ENCODE data around the gene PREX1. TPM values are rescaled to one million over a fixed set of nuclear protein-coding genes. Genes with fewer than 3 reads are reported as not detected.

PREX1 gene
- total and polyA plus RNA-seq, 4 donors = 29.5 to 121 (median 69.3) TPM

- peaks cover 0 to 22% (median 0%) of the 10 kb centered on the region in 4 donors for H3K36me3 ChIP-seq (ENCODE audit: control insufficient read depth in 4 of 4, insufficient read depth in 4 of 4, low read length in 4 of 4)
- ATAC-seq (ENCODE audit: insufficient read depth, low FRiP score) (peak; percentile 79), DNase-seq (peak; percentile 85 to 92 (median 90))
- H3K27ac ChIP-seq (ENCODE audit: low read depth in 1 of 2, low read length in 1 of 2) = peak overlapping the region in 1 of 2 donors; percentile 9
- no peak overlapping the region for H3K4me3 ChIP-seq
- H3K9me3 ChIP-seq (ENCODE audit: control insufficient read depth in 4 of 4, insufficient read depth in 3 of 4, low read length in 3 of 4) = no peaks in the 10 kb centered on the region
- WGBS, 2 donors = 54 to 76% methylated on average over 8 of the region's 8 CpGs
- TF ChIP-seq CTCF (IDR thresholded peaks at IDR 0.05; ENCODE audit: control extremely low read depth, extremely low read depth) = no peak
- peaks cover 0 to 12% (median 9%) of the 10 kb centered on the region in 5 donors for H3K4me1 ChIP-seq (ENCODE audit: control insufficient read depth in 5 of 5, insufficient read depth in 5 of 5, low read length in 5 of 5)
- no peaks in the 10 kb centered on the region for H3K27me3 ChIP-seq (ENCODE audit: control insufficient read depth in 3 of 3, insufficient read depth in 3 of 3, low read length in 2 of 3)
- no peak overlapping the region for H3K9ac ChIP-seq (ENCODE audit: insufficient read depth in 1 of 2, low read length in 2 of 2)
Measured at GRCh38 chr20:48697845-48698491, 129.8 kb downstream of the PREX1 start.

GRCh38 chr20:48696671-48697070 lies 131.1 kb downstream of the PREX1 start:
- H3K4me1 ChIP-seq (ENCODE audit: control insufficient read depth in 5 of 5, insufficient read depth in 5 of 5, low read length in 5 of 5) = peaks cover 0 to 13% (median 11%) of the 10 kb centered on the region in 5 donors
- TF ChIP-seq CTCF (IDR thresholded peaks at IDR 0.05; ENCODE audit: control extremely low read depth, extremely low read depth) = no peak
- ATAC-seq (ENCODE audit: insufficient read depth, low FRiP score) = no peak
- H3K27me3 ChIP-seq (ENCODE audit: control insufficient read depth in 3 of 3, insufficient read depth in 3 of 3, low read length in 2 of 3) = no peaks in the 10 kb centered on the region
- no peak overlapping the region for H3K9ac ChIP-seq (ENCODE audit: insufficient read depth in 1 of 2, low read length in 2 of 2)
- peaks cover 0 to 21% (median 0%) of the 10 kb centered on the region in 4 donors for H3K36me3 ChIP-seq (ENCODE audit: control insufficient read depth in 4 of 4, insufficient read depth in 4 of 4, low read length in 4 of 4)
- no peak overlapping the region for H3K4me3 ChIP-seq
- 91 to 93% methylated on average over 4 of the region's 4 CpGs for WGBS, 2 donors
- H3K9me3 ChIP-seq (ENCODE audit: control insufficient read depth in 4 of 4, insufficient read depth in 3 of 4, low read length in 3 of 4) = no peaks in the 10 kb centered on the region
- no peak overlapping the region for H3K27ac ChIP-seq (ENCODE audit: low read depth in 1 of 2, low read length in 1 of 2)
- no peak for DNase-seq

- DNase-seq (no peak), ATAC-seq (ENCODE audit: insufficient read depth, low FRiP score) (no peak)
- Histone ChIP-seq H3K36me3 (ENCODE audit: control insufficient read depth in 4 of 4, insufficient read depth in 4 of 4, low read length in 4 of 4) (peaks cover 0 to 20% (median 0%) of the 10 kb centered on the region in 4 donors), H3K4me1 (ENCODE audit: control insufficient read depth in 5 of 5, insufficient read depth in 5 of 5, low read length in 5 of 5) (peaks cover 0 to 19% (median 15%) of the 10 kb centered on the region in 5 donors), H3K4me3 (no peak overlapping the region), H3K27ac (ENCODE audit: low read depth in 1 of 2, low read length in 1 of 2) (no peak overlapping the region), H3K27me3 (ENCODE audit: control insufficient read depth in 3 of 3, insufficient read depth in 3 of 3, low read length in 2 of 3) (no peaks in the 10 kb centered on the region), H3K9ac (ENCODE audit: insufficient read depth in 1 of 2, low read length in 2 of 2) (no peak overlapping the region), H3K9me3 (ENCODE audit: control insufficient read depth in 4 of 4, insufficient read depth in 3 of 4, low read length in 3 of 4) (no peaks in the 10 kb centered on the region)
- TF ChIP-seq CTCF (IDR thresholded peaks at IDR 0.05; ENCODE audit: control extremely low read depth, extremely low read depth) = no peak
Measured at GRCh38 chr20:48695738-48696137, 132.1 kb downstream of the PREX1 start.

All from lung (tissue), 12 donors.